Measurements from ENCODE around the gene KCNJ15.

DNA sequence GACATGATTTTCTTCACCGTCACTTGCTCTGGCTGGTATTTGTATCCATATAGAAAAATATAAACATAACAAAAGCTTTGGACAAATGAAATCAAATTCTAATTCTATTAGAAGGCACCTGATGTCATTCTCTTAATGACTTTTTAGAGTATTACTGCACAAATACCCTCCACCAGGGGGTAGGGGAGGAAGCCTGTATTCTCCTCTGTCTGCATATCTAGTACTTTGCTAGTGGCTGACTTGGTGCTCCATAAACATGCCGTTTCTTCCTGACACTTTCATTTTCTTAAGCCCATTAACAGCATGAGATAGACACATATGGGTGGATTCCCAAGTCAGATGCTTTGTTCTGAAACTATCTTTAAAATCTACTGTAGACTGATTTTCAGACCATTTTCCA, 20.6 kb upstream of the KCNJ15 start:
- TF ChIP-seq POLR2A (IDR thresholded peaks at IDR 0.05; ENCODE audit: low read length) (no peak), RFX5 (IDR thresholded peaks at IDR 0.05) (no peak), EP300 (IDR thresholded peaks at IDR 0.05) (no peak), RARB (CRISPR knock-in tag; IDR thresholded peaks at IDR 0.05) (no peak), NFE2L2 (conservative IDR thresholded peaks at IDR 0.05; ENCODE audit: low read length) (no peak), ZNF302 (CRISPR knock-in tag; IDR thresholded peaks at IDR 0.05) (no peak)
- TF ChIP-seq, protein P1, sequence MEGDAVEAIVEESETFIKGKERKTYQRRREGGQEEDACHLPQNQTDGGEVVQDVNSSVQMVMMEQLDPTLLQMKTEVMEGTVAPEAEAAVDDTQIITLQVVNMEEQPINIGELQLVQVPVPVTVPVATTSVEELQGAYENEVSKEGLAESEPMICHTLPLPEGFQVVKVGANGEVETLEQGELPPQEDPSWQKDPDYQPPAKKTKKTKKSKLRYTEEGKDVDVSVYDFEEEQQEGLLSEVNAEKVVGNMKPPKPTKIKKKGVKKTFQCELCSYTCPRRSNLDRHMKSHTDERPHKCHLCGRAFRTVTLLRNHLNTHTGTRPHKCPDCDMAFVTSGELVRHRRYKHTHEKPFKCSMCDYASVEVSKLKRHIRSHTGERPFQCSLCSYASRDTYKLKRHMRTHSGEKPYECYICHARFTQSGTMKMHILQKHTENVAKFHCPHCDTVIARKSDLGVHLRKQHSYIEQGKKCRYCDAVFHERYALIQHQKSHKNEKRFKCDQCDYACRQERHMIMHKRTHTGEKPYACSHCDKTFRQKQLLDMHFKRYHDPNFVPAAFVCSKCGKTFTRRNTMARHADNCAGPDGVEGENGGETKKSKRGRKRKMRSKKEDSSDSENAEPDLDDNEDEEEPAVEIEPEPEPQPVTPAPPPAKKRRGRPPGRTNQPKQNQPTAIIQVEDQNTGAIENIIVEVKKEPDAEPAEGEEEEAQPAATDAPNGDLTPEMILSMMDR (IDR thresholded peaks at IDR 0.05): no peak
- TF ChIP-seq, protein P2, sequence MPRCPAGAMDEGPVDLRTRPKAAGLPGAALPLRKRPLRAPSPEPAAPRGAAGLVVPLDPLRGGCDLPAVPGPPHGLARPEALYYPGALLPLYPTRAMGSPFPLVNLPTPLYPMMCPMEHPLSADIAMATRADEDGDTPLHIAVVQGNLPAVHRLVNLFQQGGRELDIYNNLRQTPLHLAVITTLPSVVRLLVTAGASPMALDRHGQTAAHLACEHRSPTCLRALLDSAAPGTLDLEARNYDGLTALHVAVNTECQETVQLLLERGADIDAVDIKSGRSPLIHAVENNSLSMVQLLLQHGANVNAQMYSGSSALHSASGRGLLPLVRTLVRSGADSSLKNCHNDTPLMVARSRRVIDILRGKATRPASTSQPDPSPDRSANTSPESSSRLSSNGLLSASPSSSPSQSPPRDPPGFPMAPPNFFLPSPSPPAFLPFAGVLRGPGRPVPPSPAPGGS (IDR thresholded peaks at IDR 0.05): no peak
